Chondrocyte (in vitro differentiated cells): Measurements from ENCODE around the gene IL1B. TPM values are rescaled to one million over a fixed set of nuclear protein-coding genes. Genes with fewer than 3 reads are reported as not detected.

ENCODE experiments used
- DNase-seq: peaks from one replicate; pipeline ENCODE4 v3.0.0; 2021; ENCODE audit warnings: mixed read lengths, low spot score
- H3K27ac Mint-ChIP-seq: one replicate; pipeline ENCODE4 v1.8.0; 2021; ENCODE audit warnings: mild to moderate bottlenecking, moderate library complexity, mixed read lengths; ENCODE audit not compliant: unreplicated experiment
- H3K27me3 Mint-ChIP-seq: 2 replicates; pipeline ENCODE4 v1.8.0; 2021; ENCODE audit warnings: low read depth, mixed read lengths
- H3K36me3 Mint-ChIP-seq: 2 replicates; pipeline ENCODE4 v1.8.0; 2021; ENCODE audit warnings: low read depth, mixed read lengths
- H3K4me1 Mint-ChIP-seq: 2 replicates; pipeline ENCODE4 v1.8.0; 2021; ENCODE audit warnings: low read depth, mild to moderate bottlenecking, mixed read lengths
- H3K4me3 Mint-ChIP-seq: one replicate; pipeline ENCODE4 v1.8.0; 2021; ENCODE audit warnings: mild to moderate bottlenecking, moderate library complexity, mixed read lengths; ENCODE audit not compliant: unreplicated experiment
- H3K9me3 Mint-ChIP-seq: 2 replicates; pipeline ENCODE4 v1.8.0; 2021; ENCODE audit warnings: low read depth, mixed read lengths
- CTCF ChIP-seq: fragments of 200-600 bp; sonication (generic); IDR thresholded peaks from 2 replicates; pipeline ENCODE4 v1.5.0; 2021; ENCODE audit warnings: antibody characterized with exemption, mild to moderate bottlenecking, moderate library complexity
- total RNA-seq: library from RNA; stranded (reverse); gene quantifications from 3 replicates; pipeline ENCODE4 v1.2.1, GENCODE V29; 2021

The IL1B gene
- total RNA-seq, 1 donor from 2014 or later, result not detected

- no peak for TF ChIP-seq CTCF
- no peak overlapping the region for H3K4me3 Mint-ChIP-seq
- H3K27ac Mint-ChIP-seq, result no peak overlapping the region
- peaks cover 6% of the 10 kb centered on the region for H3K4me1 Mint-ChIP-seq
- DNase-seq, result no peak
- no peaks in the 10 kb centered on the region for H3K36me3 Mint-ChIP-seq
- H3K9me3 Mint-ChIP-seq, result no peaks in the 10 kb centered on the region
- no peaks in the 10 kb centered on the region for H3K27me3 Mint-ChIP-seq
These were observed 4.9 kb upstream of the IL1B start for GRCh38 chr2:112841295-112842044.

- DNase-seq, result no peak
- Mint-ChIP-seq H3K4me3 (no peak overlapping the region), H3K9me3 (no peaks in the 10 kb centered on the region), H3K4me1 (peaks cover 9% of the 10 kb centered on the region), H3K27ac (no peak overlapping the region), H3K36me3 (no peaks in the 10 kb centered on the region), H3K27me3 (no peaks in the 10 kb centered on the region)
- TF ChIP-seq CTCF, result no peak
These were observed 3.5 kb upstream of the IL1B start for GRCh38 chr2:112840068-112840445.

- H3K27me3 Mint-ChIP-seq, result no peaks in the 10 kb centered on the region
- H3K36me3 Mint-ChIP-seq, result no peaks in the 10 kb centered on the region
- no peak for TF ChIP-seq CTCF
- no peak overlapping the region for H3K4me3 Mint-ChIP-seq
- H3K4me1 Mint-ChIP-seq, result peaks cover 10% of the 10 kb centered on the region
- no peak for DNase-seq
- no peak overlapping the region for H3K27ac Mint-ChIP-seq
- no peaks in the 10 kb centered on the region for H3K9me3 Mint-ChIP-seq
These were observed 3.0 kb upstream of the IL1B start for GRCh38 chr2:112839407-112840067.

- Mint-ChIP-seq H3K36me3 (no peaks in the 10 kb centered on the region), H3K9me3 (no peaks in the 10 kb centered on the region), H3K27me3 (no peaks in the 10 kb centered on the region), H3K4me3 (no peak overlapping the region), H3K4me1 (peaks cover 16% of the 10 kb centered on the region), H3K27ac (no peak overlapping the region)
- TF ChIP-seq CTCF, result no peak
- DNase-seq, result no peak
These were observed 417 bp downstream of the IL1B start for GRCh38 chr2:112836163-112836560.

- no peak for TF ChIP-seq CTCF
- Mint-ChIP-seq H3K27ac (no peak overlapping the region), H3K4me3 (no peak overlapping the region), H3K36me3 (no peaks in the 10 kb centered on the region), H3K9me3 (no peaks in the 10 kb centered on the region), H3K4me1 (peaks cover 16% of the 10 kb centered on the region), H3K27me3 (no peaks in the 10 kb centered on the region)
- DNase-seq, result no peak
These were observed 930 bp downstream of the IL1B start for GRCh38 chr2:112835536-112836162.
